Coronary artery (tissue), 2 donors: ENCODE measurements around the gene CNTNAP1.
"Not testable (repeated sequence)": the region's sequence is repeated elsewhere in the genome, so short reads cannot be mapped to it uniquely, and the experiment has no call there.

Experiments used
- DNase-seq: peaks from one replicate; pipeline ENCODE4 v3.0.0-alpha.2; 2017; ENCODE audit warnings: low spot score
- H3K27ac ChIP-seq, 2 donors: fragments of 200-600 bp; sonication (generic); one replicate each; pipeline ENCODE4 v1.5.1; 2016 to 2019
- H3K4me3 ChIP-seq: fragments of 200-600 bp; sonication (generic); 2 replicates; pipeline ENCODE4 v1.5.1; 2016; ENCODE audit warnings: mild to moderate bottlenecking, moderate library complexity
- TF ChIP-seq, protein P1 (sequence below): fragments of 200-600 bp; sonication (generic); IDR thresholded peaks from one replicate; pipeline ENCODE4 v1.5.1; 2019; ENCODE audit warnings: antibody characterized with exemption

The CNTNAP1 gene

DNA sequence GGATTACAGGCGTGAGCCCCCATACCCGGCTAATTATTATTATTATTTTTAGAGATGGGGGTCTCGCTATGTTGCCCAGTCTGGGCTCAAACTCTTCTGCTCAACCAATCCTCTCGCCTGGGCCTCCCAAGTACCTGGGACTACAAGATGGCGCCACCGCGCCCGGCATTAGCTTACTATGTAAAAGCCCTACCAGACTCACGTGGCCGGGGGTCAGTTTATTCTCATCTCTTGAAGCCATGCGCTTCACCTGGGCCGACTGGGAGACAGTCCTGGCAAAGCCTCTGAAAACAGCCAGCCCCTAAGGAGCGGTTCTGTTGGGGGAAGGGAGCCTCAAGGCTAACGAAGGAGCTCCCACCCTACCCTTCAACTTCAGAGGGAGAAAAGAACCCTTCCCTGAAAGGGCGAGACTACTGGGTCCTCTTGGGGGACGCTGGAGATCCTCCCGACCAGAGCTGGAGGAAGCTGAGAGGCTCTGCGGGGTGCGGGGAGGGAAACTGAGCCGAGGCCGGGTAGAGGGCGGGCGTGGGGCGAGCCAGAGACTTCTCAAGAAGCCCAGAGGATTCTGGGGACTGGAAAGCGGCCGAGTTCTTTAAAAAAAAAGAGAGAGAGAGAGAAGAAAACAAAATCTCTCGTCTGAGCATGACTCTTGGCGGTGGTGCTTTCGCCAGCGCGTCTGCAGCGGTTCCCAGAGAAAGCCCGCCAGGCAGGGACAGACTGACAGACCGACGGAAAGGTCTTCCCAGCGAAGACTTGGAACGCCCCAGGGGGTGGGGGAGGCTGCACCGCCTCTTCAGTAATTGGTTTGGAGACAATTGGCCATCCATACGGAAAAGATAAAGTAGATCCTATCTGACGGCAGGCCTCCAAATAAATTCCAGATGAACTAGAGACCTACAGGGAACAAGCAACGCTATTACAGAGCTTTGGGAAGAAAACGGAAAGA lies 28.9 kb upstream of the CNTNAP1 start:
- H3K27ac ChIP-seq = peak overlapping the region; percentile 72 to 75
- peak; percentile 82 for DNase-seq
- TF ChIP-seq, protein P1, sequence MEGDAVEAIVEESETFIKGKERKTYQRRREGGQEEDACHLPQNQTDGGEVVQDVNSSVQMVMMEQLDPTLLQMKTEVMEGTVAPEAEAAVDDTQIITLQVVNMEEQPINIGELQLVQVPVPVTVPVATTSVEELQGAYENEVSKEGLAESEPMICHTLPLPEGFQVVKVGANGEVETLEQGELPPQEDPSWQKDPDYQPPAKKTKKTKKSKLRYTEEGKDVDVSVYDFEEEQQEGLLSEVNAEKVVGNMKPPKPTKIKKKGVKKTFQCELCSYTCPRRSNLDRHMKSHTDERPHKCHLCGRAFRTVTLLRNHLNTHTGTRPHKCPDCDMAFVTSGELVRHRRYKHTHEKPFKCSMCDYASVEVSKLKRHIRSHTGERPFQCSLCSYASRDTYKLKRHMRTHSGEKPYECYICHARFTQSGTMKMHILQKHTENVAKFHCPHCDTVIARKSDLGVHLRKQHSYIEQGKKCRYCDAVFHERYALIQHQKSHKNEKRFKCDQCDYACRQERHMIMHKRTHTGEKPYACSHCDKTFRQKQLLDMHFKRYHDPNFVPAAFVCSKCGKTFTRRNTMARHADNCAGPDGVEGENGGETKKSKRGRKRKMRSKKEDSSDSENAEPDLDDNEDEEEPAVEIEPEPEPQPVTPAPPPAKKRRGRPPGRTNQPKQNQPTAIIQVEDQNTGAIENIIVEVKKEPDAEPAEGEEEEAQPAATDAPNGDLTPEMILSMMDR = no peak

DNA sequence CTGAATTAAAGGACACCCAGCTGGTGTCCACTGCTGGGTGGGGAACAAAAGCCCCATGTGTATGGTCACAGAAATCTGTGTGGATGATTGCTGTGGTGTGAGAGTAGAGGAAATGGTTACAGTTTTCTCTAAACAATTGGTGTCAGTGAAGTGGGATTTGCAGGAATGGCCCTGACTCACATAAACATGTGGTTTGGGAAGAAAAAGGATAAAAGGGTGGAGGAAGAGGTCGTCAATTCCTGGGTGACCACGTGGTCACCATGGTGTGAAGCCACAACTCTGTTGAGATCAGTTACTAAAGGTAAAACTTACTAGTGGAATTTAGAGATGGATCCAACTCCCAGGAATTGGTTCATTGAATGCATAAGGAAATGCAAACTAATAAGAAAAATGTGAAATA lies 26.8 kb upstream of the CNTNAP1 start:
- no peak overlapping the region for H3K27ac ChIP-seq
- no peak for DNase-seq
- TF ChIP-seq, protein P1 = no peak
- no peak overlapping the region for H3K4me3 ChIP-seq

More for the DNA sequence above, 28.9 kb upstream of the CNTNAP1 start:
- peak overlapping the region; percentile 57 for H3K4me3 ChIP-seq

DNA sequence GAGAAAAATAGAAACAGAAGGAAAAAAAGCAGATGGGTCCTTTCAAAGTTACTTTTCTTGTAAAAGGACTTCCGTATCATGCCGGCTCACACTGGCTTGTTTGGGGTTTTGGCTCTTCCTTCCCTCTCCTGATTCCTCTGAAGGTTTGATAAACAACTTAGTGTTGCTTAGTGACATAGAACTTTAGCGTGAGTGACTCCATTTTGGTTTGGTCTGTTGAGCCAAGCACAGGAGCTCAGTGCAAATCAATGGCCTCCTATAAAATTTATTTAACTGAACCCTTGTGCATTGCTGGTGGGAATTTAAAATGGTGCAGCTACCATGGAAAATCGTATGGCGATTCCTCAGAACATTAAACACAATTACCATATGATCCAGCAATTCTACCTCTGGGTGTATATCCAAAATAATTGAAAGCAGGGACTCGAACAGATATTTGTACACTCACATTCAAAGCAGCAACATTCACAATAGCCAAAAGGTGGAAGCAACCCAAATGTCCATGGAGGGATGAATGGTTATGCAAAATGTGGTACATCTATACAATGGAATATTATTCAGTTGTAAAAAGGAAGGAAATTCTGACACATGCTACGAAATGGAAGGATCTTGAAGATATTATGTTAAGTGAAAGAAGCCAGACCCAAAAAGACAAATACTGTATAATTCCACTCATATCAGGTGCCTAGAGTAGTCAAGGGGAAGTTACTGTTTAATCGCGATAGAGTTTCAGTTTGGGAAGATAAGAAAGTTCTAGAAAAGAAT lies 24.3 kb upstream of the CNTNAP1 start:
- no peak for DNase-seq
- Histone ChIP-seq H3K4me3 (no peak overlapping the region), H3K27ac (no peak overlapping the region)
- TF ChIP-seq, protein P1 = no peak

DNA sequence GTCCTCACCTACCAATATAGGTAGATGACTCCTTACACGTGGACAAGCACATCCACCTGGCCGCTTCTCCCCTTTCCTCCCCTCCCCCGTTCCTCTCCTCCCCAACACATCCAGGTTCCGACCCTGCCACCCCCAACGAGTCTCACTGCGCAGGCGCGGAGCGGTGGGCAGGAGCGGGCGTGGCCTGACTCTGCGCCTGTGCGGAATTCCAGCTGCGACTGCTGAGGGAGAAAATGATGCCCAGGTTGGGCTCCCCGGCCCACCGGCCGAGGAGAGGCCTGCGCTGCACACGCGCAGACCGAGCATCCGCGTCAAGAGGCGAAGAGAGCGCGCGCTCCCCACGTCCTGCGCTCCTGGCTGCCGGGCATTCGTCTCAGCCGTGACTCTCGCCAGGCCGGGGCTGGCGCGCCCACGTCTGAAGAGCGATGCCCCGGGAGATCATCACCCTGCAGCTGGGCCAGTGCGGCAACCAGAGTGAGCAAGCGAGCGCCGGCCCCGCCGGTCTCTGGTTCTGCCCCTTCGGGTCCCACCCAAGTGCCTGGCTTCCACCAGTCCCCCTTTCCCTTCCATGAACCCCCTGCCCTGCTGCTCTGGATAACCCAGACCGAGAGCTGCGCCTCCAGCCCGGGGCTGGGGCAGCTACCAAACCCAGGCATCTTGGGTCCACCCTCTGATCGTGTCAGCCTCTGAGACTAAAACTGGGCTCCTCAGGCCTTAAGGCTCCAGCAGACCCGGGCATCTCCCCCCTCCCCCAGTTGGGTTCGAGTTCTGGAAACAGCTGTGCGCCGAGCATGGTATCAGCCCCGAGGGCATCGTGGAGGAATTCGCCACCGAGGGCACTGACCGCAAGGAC lies 23.0 kb upstream of the CNTNAP1 start, which contains the start of gene TUBG2:
TUBG2 (plus strand) TSS at position 206 of the 853 bp plus-strand sequence; CDS start at position 426, 220 bp downstream.
- Histone ChIP-seq H3K27ac (peak within 1 kb of the TSS; percentile 84), H3K4me3 (peak within 1 kb of the TSS; percentile 77)
- peak; percentile 88 for DNase-seq
- TF ChIP-seq, protein P1 = no peak

DNA sequence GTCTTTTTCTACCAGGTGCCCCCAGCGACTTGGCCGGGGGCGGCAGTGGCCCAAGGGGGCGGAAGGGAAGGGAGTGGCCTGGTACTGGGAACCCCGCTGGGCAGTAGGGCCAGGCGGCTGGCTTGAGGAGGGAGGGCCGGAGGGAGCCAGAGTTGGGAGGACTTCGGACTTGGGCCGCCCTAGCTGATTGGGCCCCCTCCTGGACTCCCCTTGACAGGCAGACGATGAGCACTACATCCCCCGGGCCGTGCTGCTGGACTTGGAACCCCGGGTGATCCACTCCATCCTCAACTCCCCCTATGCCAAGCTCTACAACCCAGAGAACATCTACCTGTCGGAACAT lies 22.4 kb upstream of the CNTNAP1 start:
- Histone ChIP-seq H3K4me3 (peak overlapping the region; percentile 77), H3K27ac (peak overlapping the region; percentile 84)

DNA sequence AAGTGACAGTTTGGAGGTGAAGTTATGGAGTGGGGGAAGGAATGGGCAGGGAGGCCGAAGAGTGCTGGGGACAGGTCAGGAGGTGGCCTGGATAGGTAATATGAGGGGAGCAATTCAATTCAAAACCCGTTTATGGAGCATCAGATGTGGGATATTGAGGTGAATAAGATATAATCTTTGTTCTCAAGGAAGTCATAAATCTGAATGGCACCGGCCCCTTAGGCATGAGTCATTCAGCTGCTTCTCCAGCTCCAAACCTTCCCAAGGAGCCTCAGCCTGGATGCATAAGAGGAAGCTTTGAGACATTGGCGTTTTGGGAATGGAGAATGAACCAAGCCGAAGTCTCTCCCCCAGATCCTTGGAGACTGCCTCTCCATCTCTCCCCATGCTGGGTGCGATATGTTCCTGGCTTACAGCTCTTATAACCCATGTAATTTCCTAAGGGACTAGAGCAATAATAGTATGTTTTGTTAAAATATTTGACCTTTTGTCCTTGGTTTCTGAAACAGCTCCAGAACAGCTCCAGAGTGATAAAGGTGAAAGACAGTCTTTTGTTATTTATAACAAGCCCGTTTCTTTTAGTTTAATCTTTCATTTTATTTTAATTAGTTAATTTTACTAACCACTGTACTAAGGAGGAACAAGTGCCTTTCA lies 21.5 kb upstream of the CNTNAP1 start:
- Histone ChIP-seq H3K27ac (peak overlapping the region; percentile 16 to 67), H3K4me3 (peak overlapping the region; percentile 27)
- DNase-seq = no peak
- TF ChIP-seq, protein P1 = no peak

More for the DNA sequence above, 22.4 kb upstream of the CNTNAP1 start:
- DNase-seq = not testable (repeated sequence)
